Measurements from ENCODE around the gene BATF. TPM values are rescaled to one million over a fixed set of nuclear protein-coding genes. Genes with fewer than 3 reads are reported as not detected.
A peak's percentile ranks its signal among the peaks of the same experiment; 100 is the strongest.

The BATF gene
- total RNA-seq, 2 donors from 2014 or later = 1.4 to 6.2 TPM

DNA sequence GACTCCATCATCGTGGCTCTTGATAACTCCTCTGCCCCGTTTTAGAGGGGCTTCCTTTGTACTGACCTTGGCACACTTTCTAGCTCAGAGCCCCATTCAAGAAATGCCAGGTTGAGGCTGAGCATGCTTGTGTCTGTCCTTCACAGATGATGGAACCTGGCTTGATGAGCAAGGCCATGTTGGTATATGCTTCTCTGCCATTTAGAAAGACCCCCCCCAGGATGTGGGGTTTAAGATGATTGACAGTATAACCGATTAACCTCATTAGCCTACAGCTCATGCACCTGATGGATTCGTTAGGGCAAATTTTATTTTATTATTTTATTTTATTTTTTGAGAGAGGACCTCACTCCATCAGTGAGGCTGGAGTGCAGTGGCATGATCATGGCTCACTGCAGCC is 21.0 kb downstream of the BATF start:
- H3K27me3 ChIP-seq = no peaks in the 10 kb centered on the region
- TF ChIP-seq, protein P1, sequence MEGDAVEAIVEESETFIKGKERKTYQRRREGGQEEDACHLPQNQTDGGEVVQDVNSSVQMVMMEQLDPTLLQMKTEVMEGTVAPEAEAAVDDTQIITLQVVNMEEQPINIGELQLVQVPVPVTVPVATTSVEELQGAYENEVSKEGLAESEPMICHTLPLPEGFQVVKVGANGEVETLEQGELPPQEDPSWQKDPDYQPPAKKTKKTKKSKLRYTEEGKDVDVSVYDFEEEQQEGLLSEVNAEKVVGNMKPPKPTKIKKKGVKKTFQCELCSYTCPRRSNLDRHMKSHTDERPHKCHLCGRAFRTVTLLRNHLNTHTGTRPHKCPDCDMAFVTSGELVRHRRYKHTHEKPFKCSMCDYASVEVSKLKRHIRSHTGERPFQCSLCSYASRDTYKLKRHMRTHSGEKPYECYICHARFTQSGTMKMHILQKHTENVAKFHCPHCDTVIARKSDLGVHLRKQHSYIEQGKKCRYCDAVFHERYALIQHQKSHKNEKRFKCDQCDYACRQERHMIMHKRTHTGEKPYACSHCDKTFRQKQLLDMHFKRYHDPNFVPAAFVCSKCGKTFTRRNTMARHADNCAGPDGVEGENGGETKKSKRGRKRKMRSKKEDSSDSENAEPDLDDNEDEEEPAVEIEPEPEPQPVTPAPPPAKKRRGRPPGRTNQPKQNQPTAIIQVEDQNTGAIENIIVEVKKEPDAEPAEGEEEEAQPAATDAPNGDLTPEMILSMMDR (IDR thresholded peaks at IDR 0.05) = no peak
- no peaks in the 10 kb centered on the region for H3K36me3 ChIP-seq
- H3K9me3 ChIP-seq = no peaks in the 10 kb centered on the region
- H3K4me3 ChIP-seq = no peak overlapping the region
- H3K4me1 ChIP-seq = peaks cover 0 to 4% of the 10 kb centered on the region in 2 donors
- peak overlapping the region in 1 of 2 donors; percentile 25 for H3K27ac ChIP-seq
- no peak for DNase-seq (ENCODE audit: low spot score)

DNA sequence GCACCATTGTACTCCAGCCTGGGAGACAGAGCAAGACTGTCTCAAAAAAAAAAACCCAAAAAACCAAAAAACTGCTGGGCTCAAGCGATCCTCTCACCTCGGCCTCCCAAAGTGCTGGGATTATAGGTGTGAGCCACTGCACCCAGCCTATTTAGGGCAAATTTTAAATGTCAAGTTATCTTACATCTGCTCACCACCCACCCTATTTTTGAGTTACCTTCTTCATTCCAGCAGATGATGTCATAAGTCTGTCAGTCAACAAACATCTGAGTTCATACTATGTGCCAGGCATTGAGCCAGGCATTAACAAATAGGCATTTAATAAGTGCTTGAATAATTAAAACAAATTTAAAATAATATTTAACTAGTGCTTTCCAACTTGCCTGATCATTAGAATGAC is 21.5 kb downstream of the BATF start:
- Histone ChIP-seq H3K27ac (no peak overlapping the region), H3K4me1 (peaks cover 0 to 4% of the 10 kb centered on the region in 2 donors), H3K27me3 (no peaks in the 10 kb centered on the region), H3K36me3 (no peaks in the 10 kb centered on the region), H3K9me3 (no peaks in the 10 kb centered on the region), H3K4me3 (no peak overlapping the region)
- no peak for DNase-seq (ENCODE audit: low spot score)
- TF ChIP-seq, protein P1 (IDR thresholded peaks at IDR 0.05) = no peak

DNA sequence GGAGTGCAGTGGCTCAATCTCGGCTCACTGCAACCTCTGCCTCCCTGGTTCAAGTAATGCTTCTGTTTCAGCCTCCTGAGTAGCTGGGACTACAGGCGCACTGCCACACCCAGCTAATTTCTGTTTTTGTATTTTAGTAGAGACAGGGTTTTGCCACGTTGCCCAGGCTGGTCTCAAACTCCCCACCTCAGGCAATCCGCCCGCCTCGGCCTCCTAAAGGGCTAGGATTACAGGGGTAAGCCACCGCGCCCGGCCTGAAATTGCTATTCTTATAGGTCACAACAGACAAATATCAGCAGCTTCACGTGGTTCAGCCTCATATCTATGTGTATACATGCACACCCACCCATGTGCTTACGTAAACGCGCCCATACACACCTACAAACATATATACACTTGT is 23.6 kb downstream of the BATF start:
- H3K4me1 ChIP-seq = peaks cover 0 to 4% of the 10 kb centered on the region in 2 donors
- H3K4me3 ChIP-seq = no peak overlapping the region
- H3K9me3 ChIP-seq = no peaks in the 10 kb centered on the region
- no peaks in the 10 kb centered on the region for H3K36me3 ChIP-seq
- no peaks in the 10 kb centered on the region for H3K27me3 ChIP-seq
- DNase-seq (ENCODE audit: low spot score) = no peak
- TF ChIP-seq, protein P1 (IDR thresholded peaks at IDR 0.05) = no peak
- no peak overlapping the region for H3K27ac ChIP-seq

DNA sequence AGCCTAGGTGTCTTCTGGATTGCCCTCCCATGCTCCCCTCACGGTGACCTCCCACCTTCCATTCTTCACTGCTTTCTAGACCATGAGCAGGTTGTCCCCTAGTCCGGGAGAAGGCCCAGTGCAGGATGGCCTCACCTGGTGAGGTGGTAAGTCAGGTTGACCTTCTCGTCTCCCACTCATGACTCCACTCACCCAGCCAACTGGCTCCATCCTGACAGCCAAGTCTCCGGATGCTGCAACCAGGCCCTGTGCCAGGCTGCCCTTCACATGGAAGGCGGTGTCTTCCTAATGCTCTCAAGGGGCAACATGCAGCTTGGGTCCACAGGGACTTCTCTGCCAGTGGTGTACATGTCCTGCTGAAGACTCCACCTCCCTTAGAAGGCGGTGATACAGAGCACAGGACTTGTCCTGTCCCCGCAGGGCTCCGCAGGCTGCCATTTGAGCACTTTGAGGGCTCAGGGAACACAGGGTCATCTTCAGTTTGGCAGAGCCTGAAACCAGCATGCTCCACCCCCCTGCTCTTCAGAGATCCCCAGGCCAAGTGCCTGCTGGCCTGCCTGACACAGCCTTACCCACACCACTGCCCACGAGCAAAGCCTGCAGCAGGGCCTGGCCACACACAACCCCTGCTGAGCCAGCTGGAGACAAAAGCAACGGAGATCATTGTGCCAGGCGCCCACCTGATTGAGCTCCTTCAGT is 25.4 kb downstream of the BATF start:
- TF ChIP-seq, protein P1 (IDR thresholded peaks at IDR 0.05) = no peak
- Histone ChIP-seq H3K4me3 (no peak overlapping the region), H3K27me3 (no peaks in the 10 kb centered on the region), H3K4me1 (peaks cover 0 to 4% of the 10 kb centered on the region in 2 donors), H3K36me3 (no peaks in the 10 kb centered on the region), H3K9me3 (no peaks in the 10 kb centered on the region), H3K27ac (no peak overlapping the region)
- DNase-seq (ENCODE audit: low spot score) = no peak

DNA sequence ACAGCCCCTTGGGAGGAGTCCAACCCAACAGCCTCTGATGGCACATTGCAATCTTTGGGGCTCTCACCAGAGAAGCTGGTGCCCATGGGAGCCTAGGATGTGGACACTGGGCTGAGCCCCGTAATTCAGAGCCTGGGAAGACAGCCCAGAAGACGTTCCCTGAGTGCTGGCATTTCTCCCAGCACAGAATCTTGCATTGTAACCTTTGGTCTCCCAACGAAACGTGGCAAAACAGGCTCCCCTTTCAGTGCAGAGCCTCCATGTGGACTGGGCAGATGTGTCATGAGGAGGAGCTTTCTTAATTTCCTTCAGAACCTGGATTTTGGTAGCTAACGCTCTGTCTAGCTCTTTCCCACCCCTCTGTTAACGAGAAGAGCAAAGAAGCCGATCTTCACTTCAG is 26.3 kb downstream of the BATF start:
- DNase-seq (ENCODE audit: low spot score) = no peak
- H3K9me3 ChIP-seq = no peaks in the 10 kb centered on the region
- TF ChIP-seq, protein P1 (IDR thresholded peaks at IDR 0.05) = no peak
- H3K4me3 ChIP-seq = no peak overlapping the region
- no peaks in the 10 kb centered on the region for H3K27me3 ChIP-seq
- H3K27ac ChIP-seq = no peak overlapping the region
- peaks cover 0 to 4% of the 10 kb centered on the region in 2 donors for H3K4me1 ChIP-seq
- no peaks in the 10 kb centered on the region for H3K36me3 ChIP-seq

DNA sequence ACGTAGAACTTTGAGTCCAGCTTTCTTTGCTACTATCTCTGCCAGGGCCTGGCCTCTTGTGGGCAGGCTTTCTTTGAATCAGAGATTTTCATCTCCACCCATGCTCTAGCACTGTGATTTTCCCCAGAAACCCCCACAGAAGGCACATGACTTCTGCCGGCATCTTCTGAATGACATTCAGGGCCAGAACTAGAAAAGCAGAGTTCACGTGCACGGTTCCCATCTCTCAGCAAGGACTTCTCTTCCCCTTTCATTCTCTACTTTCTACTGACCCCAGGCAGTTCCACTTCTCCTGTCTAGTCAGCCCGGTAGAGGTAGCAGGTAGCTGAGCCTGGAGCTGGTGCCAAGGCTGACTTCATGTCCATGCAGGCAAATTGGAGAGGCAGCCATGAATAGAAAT is 26.9 kb downstream of the BATF start:
- no peak for DNase-seq (ENCODE audit: low spot score)
- Histone ChIP-seq H3K9me3 (no peaks in the 10 kb centered on the region), H3K4me3 (no peak overlapping the region), H3K36me3 (no peaks in the 10 kb centered on the region), H3K27ac (no peak overlapping the region), H3K27me3 (no peaks in the 10 kb centered on the region), H3K4me1 (peaks cover 0 to 4% of the 10 kb centered on the region in 2 donors)
- TF ChIP-seq, protein P1 (IDR thresholded peaks at IDR 0.05) = no peak

Data from right atrium auricular region (tissue), 2 donors.